Caco-2 (cell line): ENCODE measurements around the gene COL27A1. TPM values are rescaled to one million over a fixed set of nuclear protein-coding genes. Genes with fewer than 3 reads are reported as not detected.

Source experiments
- BruUV-seq: library from RNA; stranded (reverse); fragments of 400-500 nt; replicated peaks from 2 replicates; lab custom pipeline; 2021; lab: Mats Ljungman, UMichigan
- CTCF ChIA-PET: fragments of 300-600 bp; sonication (Branson Sonifier 250); formaldehyde crosslinking; loops from one replicate; lab custom pipeline; 2022; ENCODE audit warnings: antibody characterized with exemption; lab: Charles Lee
- POLR2A ChIA-PET: fragments of 300-600 bp; sonication (Branson Sonifier 250); formaldehyde crosslinking; loops from one replicate; lab custom pipeline; 2022; ENCODE audit warnings: antibody characterized with exemption; lab: Charles Lee
- DNase-seq, 2 experiments: peaks; one replicate each; pipeline versions ENCODE4 v3.0.0 to v3.0.0-alpha.2; 2020 to 2022
- H3K27me3 ChIP-seq: replicated peaks from 2 replicates; pipeline ENCODE4 v1.6.0; 2011; ENCODE audit warnings: low read length; ENCODE audit not compliant: control insufficient read depth, insufficient read depth
- H3K36me3 ChIP-seq: 2 replicates; pipeline ENCODE4 v1.5.1; 2011; ENCODE audit warnings: low read length; ENCODE audit not compliant: control insufficient read depth, insufficient read depth
- H3K4me1 ChIP-seq: fragments of 250-450 bp; sonication (Bioruptor Pico); 2 replicates; pipeline ENCODE4 v1.5.1; 2020; ENCODE audit warnings: mild to moderate bottlenecking
- H3K4me3 ChIP-seq: 2 replicates; pipeline ENCODE4 v1.5.1; 2011; ENCODE audit warnings: low read depth, mild to moderate bottlenecking, control low read depth, low read length
- H3K9me3 ChIP-seq: fragments of 250-450 bp; sonication (Bioruptor Pico); 2 replicates; pipeline ENCODE4 v1.5.1; 2020; ENCODE audit warnings: mild to moderate bottlenecking, moderate library complexity
- H3K27ac Mint-ChIP-seq: one replicate; pipeline ENCODE4 v1.8.0; 2022; ENCODE audit warnings: mixed read lengths; ENCODE audit not compliant: unreplicated experiment
- H3K27me3 Mint-ChIP-seq: one replicate; pipeline ENCODE4 v1.8.0; 2022; ENCODE audit warnings: mixed read lengths; ENCODE audit not compliant: insufficient read depth, unreplicated experiment
- H3K36me3 Mint-ChIP-seq: one replicate; pipeline ENCODE4 v1.8.0; 2022; ENCODE audit warnings: mild to moderate bottlenecking, mixed read lengths; ENCODE audit not compliant: insufficient read depth, unreplicated experiment
- H3K4me1 Mint-ChIP-seq: one replicate; pipeline ENCODE4 v1.8.0; 2022; ENCODE audit warnings: low read depth, mixed read lengths; ENCODE audit not compliant: unreplicated experiment
- H3K4me3 Mint-ChIP-seq: one replicate; pipeline ENCODE4 v1.8.0; 2022; ENCODE audit warnings: mild to moderate bottlenecking, moderate library complexity, mixed read lengths; ENCODE audit not compliant: unreplicated experiment
- H3K9me3 Mint-ChIP-seq: one replicate; pipeline ENCODE4 v1.8.0; 2022; ENCODE audit warnings: mixed read lengths; ENCODE audit not compliant: unreplicated experiment
- CTCF ChIP-seq, 2 experiments: fragments of 200-600 bp in 1 of 2; IDR thresholded peaks; 1 replicate in 1 of 2; 2 replicates in 1 of 2; pipeline versions ENCODE4 v1.5.1 to v1.8.0; 2011 to 2022; ENCODE audit warnings: antibody characterized with exemption in 1 of 2, control low read depth in 1 of 2, inconsistent platforms in 1 of 2, low read depth in 1 of 2, low read length in 1 of 2, mild to moderate bottlenecking in 1 of 2, moderate library complexity in 1 of 2; ENCODE audit not compliant: insufficient read depth in 1 of 2, severe bottlenecking in 1 of 2, unreplicated experiment in 1 of 2
- intact Hi-C: fragments of 100-400 bp; cut with micrococcal nuclease; formaldehyde crosslinking; loops from one replicate; pipeline ENCODE4 v1.10.0; 2022; ENCODE audit not compliant: unreplicated experiment
- total RNA-seq: library from RNA; stranded (reverse); gene quantifications from 2 replicates; pipeline ENCODE4 v1.2.3, GENCODE V29; 2022

The COL27A1 gene
- total RNA-seq, 1 experiment from 2014 or later = 31.1 TPM

DNA sequence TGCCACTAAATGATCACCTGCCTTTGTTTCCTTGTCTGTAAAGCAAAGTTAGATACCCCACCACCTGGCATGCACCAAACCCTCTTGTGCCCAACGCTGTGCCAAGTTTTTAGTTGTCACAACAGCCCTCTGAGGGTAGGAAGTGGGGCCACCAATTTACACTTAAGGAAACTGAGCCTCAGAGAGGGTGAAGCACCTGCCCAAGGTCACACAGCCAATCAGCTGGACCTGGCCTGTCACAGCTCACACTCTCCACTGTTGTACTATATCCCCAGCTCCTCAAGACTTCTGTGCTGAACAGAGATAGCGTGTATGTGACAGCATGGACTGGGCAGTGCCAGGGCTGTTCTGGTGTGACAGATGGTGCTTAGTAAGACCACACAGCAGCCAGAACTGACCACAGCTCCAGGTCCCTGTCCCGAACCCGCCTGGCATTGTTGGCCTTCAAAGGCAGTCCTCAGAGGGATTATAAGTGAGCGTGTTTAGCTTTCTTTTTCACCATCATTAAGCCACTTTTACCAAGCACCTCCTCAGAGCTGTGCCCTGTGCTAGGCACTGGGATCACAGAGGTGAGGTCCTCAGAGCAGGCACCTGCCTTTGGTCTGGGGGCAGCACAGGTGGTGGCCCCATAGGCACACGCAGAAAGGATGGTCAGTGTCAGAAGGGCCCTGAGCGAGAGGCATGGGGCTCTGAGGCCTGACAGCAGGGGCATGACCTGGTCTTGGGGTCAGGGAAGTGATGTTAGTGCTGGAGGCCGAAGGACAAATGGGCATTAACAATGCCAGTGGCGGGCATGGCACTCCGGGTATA, 71.1 kb downstream of the COL27A1 start:
- intact Hi-C loops = no loop called here
- H3K36me3 ChIP-seq = peaks cover 1% of the 10 kb centered on the region; the same call in 1 of the 2 replicates
- BruUV-seq = no TSS peak

DNA sequence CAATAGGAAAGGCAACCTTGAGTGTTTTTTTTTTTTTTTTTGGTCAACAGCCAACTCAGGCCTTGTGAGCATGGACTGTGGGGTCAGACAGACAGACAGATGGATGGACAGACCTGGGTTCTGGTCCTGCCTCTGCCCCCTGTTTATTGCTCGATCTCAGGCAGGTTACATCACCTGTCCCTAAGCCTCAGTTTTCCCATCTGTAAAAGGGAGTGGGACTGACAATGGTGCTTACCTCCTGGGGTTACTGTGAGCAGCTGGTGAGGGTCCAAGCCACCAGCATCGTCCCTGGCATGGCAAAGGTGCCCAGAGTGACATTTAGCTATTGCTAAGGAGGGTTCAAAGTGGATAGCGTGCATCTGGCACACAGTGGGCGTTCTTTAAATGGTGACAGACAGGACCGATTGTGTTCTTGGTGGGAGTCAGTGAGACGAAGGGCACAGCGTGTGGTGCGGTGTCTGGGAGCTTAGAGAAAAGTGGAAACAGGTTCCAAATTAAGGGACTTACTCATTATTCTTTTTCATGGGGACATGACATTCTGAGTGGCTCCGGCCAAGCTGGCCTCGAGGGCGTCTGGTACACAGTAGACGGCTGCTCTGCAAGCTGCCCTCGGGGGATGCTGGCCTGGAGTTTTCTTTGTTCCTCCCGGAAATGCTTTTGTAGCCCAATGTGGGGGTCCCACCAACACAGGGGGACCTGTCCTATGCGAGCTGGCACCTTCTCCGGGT, 72.1 kb downstream of the COL27A1 start:
- TF ChIP-seq CTCF (IDR thresholded peaks at IDR 0.05; ENCODE audit: insufficient read depth in 1 of 2, low read depth in 1 of 2, low read length in 1 of 2, severe bottlenecking in 1 of 2, unreplicated experiment in 1 of 2) = no peak
- Mint-ChIP-seq H3K9me3 (no peaks in the 10 kb centered on the region), H3K27ac (no peak overlapping the region), H3K4me3 (no peak overlapping the region), H3K27me3 (no peaks in the 10 kb centered on the region), H3K36me3 (peaks cover 5% of the 10 kb centered on the region), H3K4me1 (no peaks in the 10 kb centered on the region)
- intact Hi-C loops = no loop called here
- no peaks in the 10 kb centered on the region for H3K9me3 ChIP-seq
- no peaks in the 10 kb centered on the region for H3K4me1 ChIP-seq
- H3K36me3 ChIP-seq = peaks cover 1% of the 10 kb centered on the region; the same call in 1 of the 2 replicates
- H3K27me3 ChIP-seq = no peaks in the 10 kb centered on the region
- H3K4me3 ChIP-seq = no peak overlapping the region
- ChIA-PET POLR2A (no interaction called here), CTCF (no interaction called here)
- DNase-seq = no peak
- no TSS peak for BruUV-seq

More for the DNA sequence above, 71.1 kb downstream of the COL27A1 start:
- no peak overlapping the region for H3K4me3 ChIP-seq
- no peaks in the 10 kb centered on the region for H3K9me3 ChIP-seq
- no peaks in the 10 kb centered on the region for H3K4me1 Mint-ChIP-seq
- peaks cover 5% of the 10 kb centered on the region for H3K36me3 Mint-ChIP-seq
- H3K27ac Mint-ChIP-seq = no peak overlapping the region
- no peaks in the 10 kb centered on the region for H3K9me3 Mint-ChIP-seq
- no peaks in the 10 kb centered on the region for H3K27me3 ChIP-seq
- no peak for DNase-seq
- TF ChIP-seq CTCF (IDR thresholded peaks at IDR 0.05; ENCODE audit: insufficient read depth in 1 of 2, low read depth in 1 of 2, low read length in 1 of 2, severe bottlenecking in 1 of 2, unreplicated experiment in 1 of 2) = no peak
- ChIA-PET POLR2A (no interaction called here), CTCF (interaction anchor here (1.4 kb wide), 1 partner anchor 118 kb away, joined by 4 read pairs; no protein-coding TSS in a partner anchor)
- H3K27me3 Mint-ChIP-seq = no peaks in the 10 kb centered on the region
- no peaks in the 10 kb centered on the region for H3K4me1 ChIP-seq
- H3K4me3 Mint-ChIP-seq = no peak overlapping the region

DNA sequence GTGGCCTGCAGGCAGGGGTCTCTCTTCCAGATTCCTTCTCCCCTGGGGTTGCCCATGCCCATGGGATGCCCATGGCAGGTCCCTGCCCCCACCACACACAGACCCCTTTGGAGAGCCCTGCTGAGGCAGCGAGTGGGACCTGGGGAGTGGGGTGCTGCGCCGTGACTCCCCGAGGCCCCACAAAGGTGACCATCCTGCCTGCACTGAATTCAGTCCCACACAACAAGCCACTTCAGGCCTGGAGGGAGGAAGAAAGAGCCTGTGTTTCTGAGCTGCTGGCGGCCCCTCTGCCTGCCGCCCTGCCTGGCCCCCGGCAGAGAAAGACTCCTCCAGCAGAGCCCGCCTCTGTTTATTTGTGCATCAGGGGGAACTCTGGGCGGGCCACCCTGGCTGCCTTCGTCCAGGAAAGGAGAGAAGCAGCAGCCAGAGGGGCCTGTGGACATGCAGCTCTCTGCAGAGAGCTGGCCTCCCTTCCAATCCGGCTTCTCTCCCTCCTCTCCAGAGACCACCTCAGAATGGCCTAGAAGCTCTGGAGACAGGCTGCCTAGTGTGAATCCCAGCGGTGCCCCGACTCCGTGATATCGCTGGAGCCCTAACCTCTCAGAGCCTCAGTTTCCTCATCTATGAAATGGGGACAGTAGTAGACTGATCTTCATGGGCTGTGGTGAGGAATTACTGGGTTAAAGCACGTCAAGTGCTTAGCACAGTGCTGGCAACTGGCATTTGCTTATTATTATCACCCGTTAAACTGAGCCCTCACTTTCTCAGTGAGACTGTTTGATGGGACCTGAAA, 72.9 kb downstream of the COL27A1 start:
- no TSS peak for BruUV-seq
- Histone ChIP-seq H3K9me3 (no peaks in the 10 kb centered on the region), H3K4me3 (no peak overlapping the region), H3K36me3 (no peaks in the 10 kb centered on the region), H3K27me3 (no peaks in the 10 kb centered on the region), H3K4me1 (no peaks in the 10 kb centered on the region)
- no peak overlapping the region for H3K4me3 Mint-ChIP-seq
- no peak overlapping the region for H3K27ac Mint-ChIP-seq
- intact Hi-C loops = no loop called here
- DNase-seq = no peak
- POLR2A ChIA-PET = no interaction called here
- no peaks in the 10 kb centered on the region for H3K4me1 Mint-ChIP-seq
- TF ChIP-seq CTCF (IDR thresholded peaks at IDR 0.05; ENCODE audit: insufficient read depth in 1 of 2, low read depth in 1 of 2, low read length in 1 of 2, severe bottlenecking in 1 of 2, unreplicated experiment in 1 of 2) = no peak
- CTCF ChIA-PET = no interaction called here
- H3K36me3 Mint-ChIP-seq = peaks cover 5% of the 10 kb centered on the region
- no peaks in the 10 kb centered on the region for H3K27me3 Mint-ChIP-seq
- no peaks in the 10 kb centered on the region for H3K9me3 Mint-ChIP-seq
